Vagina (tissue), 2 donors: ENCODE measurements around the gene MS4A18. TPM values are rescaled to one million over a fixed set of nuclear protein-coding genes. Genes with fewer than 3 reads are reported as not detected.

Experiments used
- DNase-seq, 2 donors: peaks; one replicate each; pipeline ENCODE4 v3.0.0-alpha.2; 2017; ENCODE audit errors: extremely low spot score in 2 of 2
- H3K27ac ChIP-seq: fragments of 200-600 bp; sonication (generic); one replicate; pipeline ENCODE4 v1.5.1; 2019
- H3K27me3 ChIP-seq: fragments of 200-600 bp; sonication (generic); one replicate; pipeline ENCODE4 v1.5.1; 2019
- H3K36me3 ChIP-seq, 2 donors: fragments of 200-600 bp; sonication (generic); one replicate each; pipeline ENCODE4 v1.5.1; 2017 to 2019
- H3K4me1 ChIP-seq: fragments of 200-600 bp; sonication (generic); one replicate; pipeline ENCODE4 v1.5.1; 2019
- H3K4me3 ChIP-seq, 2 donors: fragments of 200-600 bp; sonication (generic); 1 replicate in 1 of 2; 2 replicates in 1 of 2; pipeline ENCODE4 v1.5.1; 2016 to 2019
- H3K9me3 ChIP-seq: fragments of 200-600 bp; sonication (generic); one replicate; pipeline ENCODE4 v1.5.1; 2019
- POLR2A ChIP-seq, 2 donors: fragments of 450-650 bp; IDR thresholded peaks; one replicate each; pipeline ENCODE4 v1.6.1; 2017; ENCODE audit warnings: antibody characterized with exemption in 2 of 2, mild to moderate bottlenecking in 2 of 2, moderate library complexity in 2 of 2
- POLR2AphosphoS5 ChIP-seq, 2 donors: sonication (generic); formaldehyde crosslinking; IDR thresholded peaks; one replicate each; pipeline ENCODE4 v1.9.0; 2017; ENCODE audit warnings: antibody characterized with exemption in 2 of 2, mild to moderate bottlenecking in 2 of 2, low read depth in 1 of 2; ENCODE audit not compliant: insufficient read depth in 1 of 2
- intact Hi-C: fragments of 100-400 bp; cut with DNase I; formaldehyde crosslinking; loops from one replicate; pipeline ENCODE4 v1.15.1; 2023
- total RNA-seq: library from RNA; depleted of rRNA; stranded (reverse); fragments of >200 nt; gene quantifications from one replicate; pipeline ENCODE4 v1.2.3, GENCODE V29; 2016
- TF ChIP-seq, protein P1 (sequence below), 3 experiments: fragments of 450-650 bp in 2 of 3; fragments of 200-600 bp in 1 of 3; sonication (generic) in 1 of 3; IDR thresholded peaks; one replicate each; pipeline ENCODE4 v1.5.1; 2017 to 2019; ENCODE audit warnings: antibody characterized with exemption in 3 of 3, mild to moderate bottlenecking in 2 of 3, moderate library complexity in 2 of 3

MS4A18 gene
- total RNA-seq, 1 donor from 2014 or later = not detected

GRCh38 chr11:60699284-60699691, 25.2 kb upstream of the MS4A18 start, which contains the start of gene MS4A8:
TSS of gene MS4A8 (plus strand) at chr11:60699612. CDS start at chr11:60700861, 1,249 bp downstream.
- H3K27ac ChIP-seq = no peak within 1 kb of the TSS
- no peaks in the 10 kb centered on the region for H3K36me3 ChIP-seq
- no peak for DNase-seq
- TF ChIP-seq POLR2A (IDR thresholded peaks at IDR 0.05) (no peak), POLR2AphosphoS5 (IDR thresholded peaks at IDR 0.05; ENCODE audit: insufficient read depth in 1 of 2, low read depth in 1 of 2) (no peak)
- TF ChIP-seq, protein P1, sequence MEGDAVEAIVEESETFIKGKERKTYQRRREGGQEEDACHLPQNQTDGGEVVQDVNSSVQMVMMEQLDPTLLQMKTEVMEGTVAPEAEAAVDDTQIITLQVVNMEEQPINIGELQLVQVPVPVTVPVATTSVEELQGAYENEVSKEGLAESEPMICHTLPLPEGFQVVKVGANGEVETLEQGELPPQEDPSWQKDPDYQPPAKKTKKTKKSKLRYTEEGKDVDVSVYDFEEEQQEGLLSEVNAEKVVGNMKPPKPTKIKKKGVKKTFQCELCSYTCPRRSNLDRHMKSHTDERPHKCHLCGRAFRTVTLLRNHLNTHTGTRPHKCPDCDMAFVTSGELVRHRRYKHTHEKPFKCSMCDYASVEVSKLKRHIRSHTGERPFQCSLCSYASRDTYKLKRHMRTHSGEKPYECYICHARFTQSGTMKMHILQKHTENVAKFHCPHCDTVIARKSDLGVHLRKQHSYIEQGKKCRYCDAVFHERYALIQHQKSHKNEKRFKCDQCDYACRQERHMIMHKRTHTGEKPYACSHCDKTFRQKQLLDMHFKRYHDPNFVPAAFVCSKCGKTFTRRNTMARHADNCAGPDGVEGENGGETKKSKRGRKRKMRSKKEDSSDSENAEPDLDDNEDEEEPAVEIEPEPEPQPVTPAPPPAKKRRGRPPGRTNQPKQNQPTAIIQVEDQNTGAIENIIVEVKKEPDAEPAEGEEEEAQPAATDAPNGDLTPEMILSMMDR (IDR thresholded peaks at IDR 0.05) = no peak
- H3K4me1 ChIP-seq = no peaks in the 10 kb centered on the region
- H3K4me3 ChIP-seq = no peak within 1 kb of the TSS
- intact Hi-C loops = no loop called here
- H3K9me3 ChIP-seq = no peaks in the 10 kb centered on the region
- H3K27me3 ChIP-seq = no peaks in the 10 kb centered on the region

DNA sequence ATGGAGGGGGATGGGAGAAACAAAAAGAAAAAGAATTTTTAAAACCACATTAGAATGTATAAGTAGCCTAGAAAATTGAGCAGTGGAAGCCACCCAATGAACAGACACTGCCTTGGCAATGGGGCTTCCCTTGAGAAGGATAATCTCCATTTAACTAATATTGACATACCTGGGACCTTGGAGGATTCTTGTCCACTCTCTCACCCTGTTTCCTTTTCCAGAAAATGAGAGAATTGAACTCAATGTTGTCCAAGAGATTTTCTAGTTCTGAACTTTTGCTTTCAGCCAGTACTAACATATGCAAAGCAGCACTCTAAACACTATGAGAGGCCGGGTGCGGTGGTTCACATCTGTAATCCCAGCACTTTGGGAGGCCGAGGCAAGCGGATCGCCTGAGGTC, 24.6 kb upstream of the MS4A18 start:
- Histone ChIP-seq H3K27ac (no peak overlapping the region), H3K36me3 (no peaks in the 10 kb centered on the region), H3K4me1 (no peaks in the 10 kb centered on the region), H3K9me3 (no peaks in the 10 kb centered on the region), H3K27me3 (no peaks in the 10 kb centered on the region), H3K4me3 (no peak overlapping the region)
- intact Hi-C loops = no loop called here
- DNase-seq = no peak
- TF ChIP-seq, protein P1 (IDR thresholded peaks at IDR 0.05) = no peak
- no peak for TF ChIP-seq POLR2A (IDR thresholded peaks at IDR 0.05)
- TF ChIP-seq POLR2AphosphoS5 (IDR thresholded peaks at IDR 0.05; ENCODE audit: insufficient read depth in 1 of 2, low read depth in 1 of 2) = no peak

GRCh38 chr11:60700689-60701468, 23.6 kb upstream of the MS4A18 start:
- intact Hi-C loops = no loop called here
- DNase-seq = peak in 1 of 2 donors; percentile 46

GRCh38 chr11:60701469-60701818, 23.1 kb upstream of the MS4A18 start:
- H3K4me1 ChIP-seq = no peaks in the 10 kb centered on the region
- no peak for TF ChIP-seq POLR2AphosphoS5 (IDR thresholded peaks at IDR 0.05; ENCODE audit: insufficient read depth in 1 of 2, low read depth in 1 of 2)
- DNase-seq = no peak
- intact Hi-C loops = no loop called here
- no peaks in the 10 kb centered on the region for H3K9me3 ChIP-seq
- H3K4me3 ChIP-seq = no peak overlapping the region
- no peak overlapping the region for H3K27ac ChIP-seq
- no peaks in the 10 kb centered on the region for H3K36me3 ChIP-seq
- H3K27me3 ChIP-seq = no peaks in the 10 kb centered on the region

More at GRCh38 chr11:60700689-60701468, 23.6 kb upstream of the MS4A18 start:
- no peak for TF ChIP-seq POLR2A (IDR thresholded peaks at IDR 0.05)
- no peak for TF ChIP-seq POLR2AphosphoS5 (IDR thresholded peaks at IDR 0.05; ENCODE audit: insufficient read depth in 1 of 2, low read depth in 1 of 2)
- TF ChIP-seq, protein P1 (IDR thresholded peaks at IDR 0.05) = no peak
- H3K9me3 ChIP-seq = no peaks in the 10 kb centered on the region
- H3K27ac ChIP-seq = no peak overlapping the region
- no peaks in the 10 kb centered on the region for H3K36me3 ChIP-seq
- no peak overlapping the region for H3K4me3 ChIP-seq
- H3K4me1 ChIP-seq = no peaks in the 10 kb centered on the region
- no peaks in the 10 kb centered on the region for H3K27me3 ChIP-seq

GRCh38 chr11:60703374-60703773, 21.1 kb upstream of the MS4A18 start:
- H3K9me3 ChIP-seq = no peaks in the 10 kb centered on the region
- no peaks in the 10 kb centered on the region for H3K36me3 ChIP-seq

More at GRCh38 chr11:60703374-60703773, 21.1 kb upstream of the MS4A18 start:
- no peaks in the 10 kb centered on the region for H3K4me1 ChIP-seq
- H3K4me3 ChIP-seq = no peak overlapping the region
- no peaks in the 10 kb centered on the region for H3K27me3 ChIP-seq
- intact Hi-C loops = no loop called here
- DNase-seq = peak in 1 of 2 donors; percentile 79
- H3K27ac ChIP-seq = no peak overlapping the region
- TF ChIP-seq, protein P1 (IDR thresholded peaks at IDR 0.05) = no peak
- TF ChIP-seq POLR2AphosphoS5 (IDR thresholded peaks at IDR 0.05; ENCODE audit: insufficient read depth in 1 of 2, low read depth in 1 of 2) (no peak), POLR2A (IDR thresholded peaks at IDR 0.05) (no peak)
